Lower leg skin (tissue), 4 donors: ENCODE results near the gene SNX15. TPM values are rescaled to one million over a fixed set of nuclear protein-coding genes. Genes with fewer than 3 reads are reported as not detected.
A peak's percentile ranks its signal among the peaks of the same experiment; 100 is the strongest.

Experiments
- DNase-seq, 2 donors: peaks; one replicate each; pipeline ENCODE4 v3.0.0-alpha.2; 2019; ENCODE audit warnings: low spot score in 2 of 2
- H3K4me3 ChIP-seq: fragments of 200-600 bp; sonication (generic); 2 replicates; pipeline ENCODE4 v1.5.1; 2017; ENCODE audit warnings: mild to moderate bottlenecking, low read depth; ENCODE audit not compliant: poor library complexity, severe bottlenecking
- POLR2A ChIP-seq, 2 donors: fragments of 450-650 bp; IDR thresholded peaks; one replicate each; pipeline ENCODE4 v1.6.1; 2016 to 2017; ENCODE audit warnings: antibody characterized with exemption in 2 of 2, mild to moderate bottlenecking in 1 of 2, moderate library complexity in 1 of 2
- WGBS, 2 donors: methylation state at CpG; one replicate each; pipeline ENCODE4 v1.1.5; 2018; 5-methylcytosine and 5-hydroxymethylcytosine counted together
- intact Hi-C: fragments of 100-400 bp; cut with DNase I; formaldehyde crosslinking; loops from one replicate; pipeline ENCODE4 v1.15.0; 2023; ENCODE audit warnings: low total_unique reads
- total RNA-seq, 4 donors: library from RNA; depleted of rRNA; stranded (reverse); fragments of >200 nt; gene quantifications; one replicate each; pipeline ENCODE4 v1.1.0, GENCODE V29; 2016
- TF ChIP-seq, protein P1 (sequence below), 3 donors: fragments of 450-650 bp; IDR thresholded peaks; one replicate each; pipeline ENCODE4 v1.5.1; 2016; ENCODE audit warnings: antibody characterized with exemption in 3 of 3, mild to moderate bottlenecking in 3 of 3, moderate library complexity in 2 of 3

SNX15 gene
- total RNA-seq, 4 donors from 2014 or later = 16.9 to 48.0 (median 22.7) TPM

DNA sequence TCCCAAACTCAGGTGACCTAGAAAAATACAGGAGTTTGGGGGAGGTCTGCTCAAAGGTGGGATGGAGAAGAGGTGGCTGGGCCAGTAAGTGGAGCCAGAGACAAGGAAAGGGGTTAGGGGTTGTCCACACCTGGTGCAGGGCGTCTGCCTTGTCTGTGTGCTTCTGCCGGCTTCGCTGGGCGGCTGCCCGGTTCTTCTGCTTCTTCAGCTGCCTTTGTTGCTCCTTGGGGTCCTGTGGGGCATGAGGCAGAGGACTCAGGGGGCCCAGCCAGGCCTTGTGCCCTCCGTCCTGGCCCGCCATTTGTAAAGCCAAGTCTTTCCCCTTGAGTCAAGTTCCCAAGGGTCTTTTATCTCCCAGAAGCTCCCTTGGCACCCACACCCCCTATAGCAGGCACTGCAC, 32.9 kb upstream of the SNX15 start:
- TF ChIP-seq POLR2A (IDR thresholded peaks at IDR 0.05) = no peak
- TF ChIP-seq, protein P1, sequence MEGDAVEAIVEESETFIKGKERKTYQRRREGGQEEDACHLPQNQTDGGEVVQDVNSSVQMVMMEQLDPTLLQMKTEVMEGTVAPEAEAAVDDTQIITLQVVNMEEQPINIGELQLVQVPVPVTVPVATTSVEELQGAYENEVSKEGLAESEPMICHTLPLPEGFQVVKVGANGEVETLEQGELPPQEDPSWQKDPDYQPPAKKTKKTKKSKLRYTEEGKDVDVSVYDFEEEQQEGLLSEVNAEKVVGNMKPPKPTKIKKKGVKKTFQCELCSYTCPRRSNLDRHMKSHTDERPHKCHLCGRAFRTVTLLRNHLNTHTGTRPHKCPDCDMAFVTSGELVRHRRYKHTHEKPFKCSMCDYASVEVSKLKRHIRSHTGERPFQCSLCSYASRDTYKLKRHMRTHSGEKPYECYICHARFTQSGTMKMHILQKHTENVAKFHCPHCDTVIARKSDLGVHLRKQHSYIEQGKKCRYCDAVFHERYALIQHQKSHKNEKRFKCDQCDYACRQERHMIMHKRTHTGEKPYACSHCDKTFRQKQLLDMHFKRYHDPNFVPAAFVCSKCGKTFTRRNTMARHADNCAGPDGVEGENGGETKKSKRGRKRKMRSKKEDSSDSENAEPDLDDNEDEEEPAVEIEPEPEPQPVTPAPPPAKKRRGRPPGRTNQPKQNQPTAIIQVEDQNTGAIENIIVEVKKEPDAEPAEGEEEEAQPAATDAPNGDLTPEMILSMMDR (IDR thresholded peaks at IDR 0.05) = no peak
- 85 to 94% methylated on average over 7 of the region's 7 CpGs for WGBS, 2 donors
- H3K4me3 ChIP-seq = no peak overlapping the region
- intact Hi-C loops = no loop called here
- no peak for DNase-seq

DNA sequence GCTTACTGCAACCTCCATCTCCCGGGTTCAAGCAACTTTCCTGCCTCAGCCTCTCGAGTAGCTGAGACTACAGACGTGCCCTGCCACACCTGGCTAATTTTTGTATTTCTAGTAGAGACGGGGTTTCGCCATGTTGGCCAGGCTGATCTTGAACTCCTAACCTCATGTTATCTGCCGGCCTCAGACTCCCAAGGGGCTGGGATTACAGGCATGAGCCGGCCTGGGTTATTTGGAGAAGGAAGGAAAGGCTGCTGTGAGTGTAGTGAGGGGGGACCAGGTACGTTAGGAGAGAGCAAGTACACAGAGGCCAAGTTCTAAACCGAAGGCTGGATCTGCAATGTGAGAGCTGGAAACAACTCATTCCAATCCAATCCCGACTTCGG, 30.9 kb upstream of the SNX15 start:
- TF ChIP-seq POLR2A (IDR thresholded peaks at IDR 0.05) = no peak
- TF ChIP-seq, protein P1 (IDR thresholded peaks at IDR 0.05) = no peak
- intact Hi-C loops = no loop called here
- 52 to 62% methylated on average over 11 of the region's 11 CpGs for WGBS, 2 donors
- no peak overlapping the region for H3K4me3 ChIP-seq
- no peak for DNase-seq

GRCh38 chr11:64996710-64997380, 30.4 kb upstream of the SNX15 start, which contains the start of gene BATF2:
BATF2 (minus strand) TSS chr11:64996971; CDS start chr11:64996914, 57 bp downstream.
- WGBS, 2 donors = 30 to 39% methylated on average over 9 of the region's 9 CpGs
- peak; percentile 48 to 92 for DNase-seq
- H3K4me3 ChIP-seq = no peak within 1 kb of the TSS
- intact Hi-C loops = no loop called here
- TF ChIP-seq, protein P1 (IDR thresholded peaks at IDR 0.05) = no peak
- no peak for TF ChIP-seq POLR2A (IDR thresholded peaks at IDR 0.05)

DNA sequence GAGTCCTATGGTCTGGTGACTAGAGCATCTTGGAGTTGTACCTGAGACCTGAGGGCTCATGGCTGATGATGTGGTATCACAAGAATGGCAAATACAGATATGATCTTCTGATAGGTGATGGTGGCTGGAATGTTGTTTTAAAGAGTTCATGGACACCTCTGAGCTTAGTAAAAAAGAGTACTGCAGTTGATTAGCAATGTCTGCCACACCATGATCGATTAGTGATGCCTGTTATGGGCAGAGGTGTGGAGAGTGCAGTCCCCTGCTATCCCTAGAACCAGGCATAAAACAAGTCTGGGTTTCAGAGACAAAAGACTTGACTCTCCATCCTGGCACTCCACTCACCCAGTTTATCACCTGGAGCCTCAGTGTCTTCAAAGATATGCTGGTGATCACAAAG, 29.1 kb upstream of the SNX15 start:
- intact Hi-C loops = no loop called here
- 82 to 92% methylated on average over 1 of the region's 1 CpG for WGBS, 2 donors
- no peak for TF ChIP-seq POLR2A (IDR thresholded peaks at IDR 0.05)
- TF ChIP-seq, protein P1 (IDR thresholded peaks at IDR 0.05) = no peak
- no peak overlapping the region for H3K4me3 ChIP-seq
- DNase-seq = no peak

GRCh38 chr11:64998690-64999431, 28.4 kb upstream of the SNX15 start:
- 69 to 76% methylated on average over 9 of the region's 9 CpGs for WGBS, 2 donors
- no peak for DNase-seq
- intact Hi-C loops = no loop called here
- no peak overlapping the region for H3K4me3 ChIP-seq
- no peak for TF ChIP-seq POLR2A (IDR thresholded peaks at IDR 0.05)
- TF ChIP-seq, protein P1 (IDR thresholded peaks at IDR 0.05) = no peak
